ENCODE results near the gene SYNPO.

DNA sequence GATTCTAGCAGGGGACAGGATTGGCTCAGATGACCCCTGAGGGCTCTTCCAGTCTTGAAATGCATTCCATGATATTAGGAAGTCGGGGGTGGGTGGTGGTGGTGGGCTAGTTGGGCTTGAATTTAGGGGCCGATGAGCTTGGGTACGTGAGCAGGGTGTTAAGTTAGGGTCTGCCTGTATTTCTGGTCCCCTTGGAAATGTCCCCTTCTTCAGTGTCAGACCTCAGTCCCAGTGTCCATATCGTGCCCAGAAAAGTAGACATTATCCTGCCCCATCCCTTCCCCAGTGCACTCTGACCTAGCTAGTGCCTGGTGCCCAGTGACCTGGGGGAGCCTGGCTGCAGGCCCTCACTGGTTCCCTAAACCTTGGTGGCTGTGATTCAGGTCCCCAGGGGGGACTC is 17.7 kb downstream of the SYNPO start:
- TF ChIP-seq, protein P1, sequence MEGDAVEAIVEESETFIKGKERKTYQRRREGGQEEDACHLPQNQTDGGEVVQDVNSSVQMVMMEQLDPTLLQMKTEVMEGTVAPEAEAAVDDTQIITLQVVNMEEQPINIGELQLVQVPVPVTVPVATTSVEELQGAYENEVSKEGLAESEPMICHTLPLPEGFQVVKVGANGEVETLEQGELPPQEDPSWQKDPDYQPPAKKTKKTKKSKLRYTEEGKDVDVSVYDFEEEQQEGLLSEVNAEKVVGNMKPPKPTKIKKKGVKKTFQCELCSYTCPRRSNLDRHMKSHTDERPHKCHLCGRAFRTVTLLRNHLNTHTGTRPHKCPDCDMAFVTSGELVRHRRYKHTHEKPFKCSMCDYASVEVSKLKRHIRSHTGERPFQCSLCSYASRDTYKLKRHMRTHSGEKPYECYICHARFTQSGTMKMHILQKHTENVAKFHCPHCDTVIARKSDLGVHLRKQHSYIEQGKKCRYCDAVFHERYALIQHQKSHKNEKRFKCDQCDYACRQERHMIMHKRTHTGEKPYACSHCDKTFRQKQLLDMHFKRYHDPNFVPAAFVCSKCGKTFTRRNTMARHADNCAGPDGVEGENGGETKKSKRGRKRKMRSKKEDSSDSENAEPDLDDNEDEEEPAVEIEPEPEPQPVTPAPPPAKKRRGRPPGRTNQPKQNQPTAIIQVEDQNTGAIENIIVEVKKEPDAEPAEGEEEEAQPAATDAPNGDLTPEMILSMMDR (IDR thresholded peaks at IDR 0.05; ENCODE audit: poor library complexity) = no peak
- no peak for TF ChIP-seq EZH2phosphoT487 (IDR thresholded peaks at IDR 0.05; ENCODE audit: low read depth, severe bottlenecking, unreplicated experiment)

All from hepatocyte (in vitro differentiated cells).